IMR-90 (cell line): ENCODE measurements around the gene MAPK11. TPM values are rescaled to one million over a fixed set of nuclear protein-coding genes. Genes with fewer than 3 reads are reported as not detected.
A peak's percentile ranks its signal among the peaks of the same experiment; 100 is the strongest.

ENCODE experiments used
- ATAC-seq: fragments of 200-7000 bp; cut with Tn5 transposase; 2 replicates; pipeline ENCODE4 v1.9.1; 2020; ENCODE audit warnings: low read depth, mild to moderate bottlenecking, moderate library complexity
- BruUV-seq: library from RNA; stranded (reverse); fragments of 400-500 nt; replicated peaks from 2 replicates; lab custom pipeline; 2021; lab: Mats Ljungman, UMichigan
- CTCF ChIA-PET: fragments of 300-600 bp; formaldehyde crosslinking; extraction: SDS; loops from one replicate; lab custom pipeline; 2021; ENCODE audit warnings: antibody characterized with exemption; lab: Yijun Ruan, JAX
- POLR2A ChIA-PET: fragments of 300-600 bp; sonication (Branson Sonifier 250); formaldehyde crosslinking; loops from one replicate; lab custom pipeline; 2022; ENCODE audit warnings: antibody characterized with exemption; ENCODE audit not compliant: unreplicated experiment; lab: Charles Lee
- DNase-seq: peaks from one replicate; pipeline ENCODE4 v3.0.0; 2013
- H2AFZ ChIP-seq: replicated peaks from 2 replicates; pipeline ENCODE3; 2013; ENCODE audit warnings: low read length, mild to moderate bottlenecking; ENCODE audit not compliant: poor library complexity
- H2AK5ac ChIP-seq: 2 replicates; pipeline ENCODE4 v1.6.1; 2013; ENCODE audit warnings: low read depth, low read length, inconsistent platforms
- H2AK9ac ChIP-seq: replicated peaks from 2 replicates; pipeline ENCODE3; 2013; ENCODE audit warnings: mild to moderate bottlenecking, low read depth, low read length, moderate library complexity; ENCODE audit not compliant: poor library complexity
- H2BK120ac ChIP-seq: 2 replicates; pipeline ENCODE4 v1.6.1; 2013; ENCODE audit warnings: low read depth, low read length, inconsistent platforms
- H2BK15ac ChIP-seq: 3 replicates; pipeline ENCODE4 v1.6.1; 2013; ENCODE audit warnings: low read depth, low read length, inconsistent platforms
- H2BK20ac ChIP-seq: 2 replicates; pipeline ENCODE4 v1.6.1; 2013; ENCODE audit warnings: low read depth, mild to moderate bottlenecking, inconsistent platforms, low read length, moderate library complexity
- H2BK5ac ChIP-seq: 2 replicates; pipeline ENCODE4 v1.6.1; 2013; ENCODE audit warnings: mild to moderate bottlenecking, low read depth, low read length, inconsistent platforms; ENCODE audit not compliant: poor library complexity, severe bottlenecking
- H3K14ac ChIP-seq: replicated peaks from 2 replicates; pipeline ENCODE4 v1.6.1; 2013; ENCODE audit warnings: low read depth, low read length, inconsistent platforms
- H3K18ac ChIP-seq: 2 replicates; pipeline ENCODE4 v1.6.1; 2013; ENCODE audit warnings: low read depth, low read length, control low read depth
- H3K23ac ChIP-seq: 2 replicates; pipeline ENCODE4 v1.6.1; 2013; ENCODE audit warnings: low read depth, low read length, inconsistent platforms
- H3K27ac ChIP-seq: 2 replicates; pipeline ENCODE4 v1.5.1; 2013; ENCODE audit warnings: mild to moderate bottlenecking, control low read depth, low read length; ENCODE audit not compliant: insufficient read depth
- H3K27me3 ChIP-seq: 2 replicates; pipeline ENCODE4 v1.6.1; 2013; ENCODE audit warnings: low read length; ENCODE audit not compliant: control insufficient read depth, insufficient read depth
- H3K36me3 ChIP-seq: 2 replicates; pipeline ENCODE4 v1.6.1; 2013; ENCODE audit warnings: low read length, mixed read lengths; ENCODE audit not compliant: control insufficient read depth, insufficient read depth
- H3K4ac ChIP-seq: 2 replicates; pipeline ENCODE4 v1.6.1; 2013; ENCODE audit warnings: low read depth, low read length, inconsistent platforms
- H3K4me1 ChIP-seq: 2 replicates; pipeline ENCODE4 v1.6.1; 2013; ENCODE audit warnings: low read length, mixed read lengths; ENCODE audit not compliant: control insufficient read depth, insufficient read depth
- H3K4me2 ChIP-seq: 2 replicates; pipeline ENCODE4 v1.6.1; 2013; ENCODE audit warnings: low read depth, mild to moderate bottlenecking, control low read depth, low read length, moderate library complexity
- H3K4me3 ChIP-seq: 2 replicates; pipeline ENCODE4 v1.5.1; 2013; ENCODE audit warnings: low read depth, mild to moderate bottlenecking, control low read depth, low read length, moderate library complexity; ENCODE audit not compliant: insufficient read depth
- H3K56ac ChIP-seq: 2 replicates; pipeline ENCODE4 v1.6.1; 2013; ENCODE audit warnings: low read length, inconsistent platforms; ENCODE audit not compliant: insufficient read depth; ENCODE audit errors: extremely low read depth
- H3K79me1 ChIP-seq, 2 experiments: 2 replicates each; pipeline ENCODE4 v1.6.1; 2013; ENCODE audit warnings: low read length in 2 of 2, inconsistent platforms in 1 of 2, low read depth in 1 of 2
- H3K9ac ChIP-seq: 2 replicates; pipeline ENCODE4 v1.6.1; 2013; ENCODE audit warnings: low read depth, low read length, control low read depth
- H3K9me1 ChIP-seq: 2 replicates; pipeline ENCODE4 v1.6.1; 2013; ENCODE audit warnings: low read length, inconsistent platforms; ENCODE audit not compliant: insufficient read depth
- H3K9me3 ChIP-seq: 2 replicates; pipeline ENCODE4 v1.6.1; 2013; ENCODE audit warnings: low read length; ENCODE audit not compliant: control insufficient read depth, insufficient read depth
- H4K20me1 ChIP-seq: 2 replicates; pipeline ENCODE4 v1.6.1; 2013; ENCODE audit warnings: low read length, inconsistent platforms; ENCODE audit not compliant: insufficient read depth
- H4K5ac ChIP-seq: 2 replicates; pipeline ENCODE4 v1.6.1; 2013; ENCODE audit warnings: mild to moderate bottlenecking, low read depth, low read length, control low read depth
- H4K8ac ChIP-seq, 2 experiments: 2 replicates each; pipeline ENCODE4 v1.6.1; 2013; ENCODE audit warnings: low read depth in 2 of 2, low read length in 2 of 2, control low read depth in 1 of 2, inconsistent platforms in 1 of 2
- H4K91ac ChIP-seq: 2 replicates; pipeline ENCODE4 v1.6.1; 2013; ENCODE audit warnings: low read depth, low read length, inconsistent platforms; ENCODE audit not compliant: insufficient read depth
- FOS ChIP-seq: fragments of 150-350 bp; IDR thresholded peaks from 2 replicates; pipeline ENCODE4 v1.6.1; 2016; ENCODE audit warnings: low read depth, low read length
- WGBS, 2 experiments: methylation state at CpG; one replicate each; pipeline versions ENCODE4 v1.1.5 to v1.1.7; 2013; ENCODE audit warnings: missing lambda C conversion rate in 2 of 2; ENCODE audit not compliant: insufficient read length in 1 of 2; ENCODE audit errors: extremely low coverage in 2 of 2; 5-methylcytosine and 5-hydroxymethylcytosine counted together
- dilution Hi-C: fragments of 300-500 bp; cut with HindIII; formaldehyde crosslinking; loops from one replicate; pipeline ENCODE4 v1.14.3; 2018; ENCODE audit warnings: low sequenced_read_pairs; ENCODE audit not compliant: unreplicated experiment
- in situ Hi-C: fragments of 300-500 bp; cut with MboI; formaldehyde crosslinking; loops from 3 replicates; pipeline ENCODE4 v1.14.3; 2019; ENCODE audit warnings: low sequenced_read_pairs, inconsistent platforms, mixed read lengths
- intact Hi-C: fragments of 100-400 bp; cut with micrococcal nuclease; formaldehyde crosslinking; loops from 2 replicates; pipeline ENCODE4 v1.10.0; 2022
- polyA plus RNA-seq, 3 experiments: library from polyadenylated mRNA; depleted of rRNA; stranded (reverse); fragments of >200 nt; gene quantifications; 2 replicates each; pipeline ENCODE4 v1.2.3, GENCODE V29; 2012; ENCODE audit warnings: low replicate concordance in 1 of 3
- total RNA-seq: library from RNA; depleted of rRNA; stranded (reverse); fragments of >200 nt; gene quantifications from 2 replicates; pipeline ENCODE4 v1.2.3, GENCODE V29; 2012

The MAPK11 gene
- total and polyA plus RNA-seq, 2 of the 4 experiments (the other 2 are of a cell fraction): 8.1 to 14.4 TPM

- Histone ChIP-seq H2BK15ac (no peak overlapping the region), H4K8ac (no peak overlapping the region), H3K18ac (no peak overlapping the region), H4K91ac (peak overlapping the region; percentile 47; the same call in 1 of the 2 replicates), H3K9ac (no peak overlapping the region), H2AK5ac (peak overlapping the region; percentile 59), H3K9me1 (peaks cover 4% of the 10 kb centered on the region; the same call in 1 of the 2 replicates), H3K79me1 (peaks cover 9 to 31% of the 10 kb centered on the region in 2 experiments; a peak in 3 of 4 replicates), H3K23ac (no peak overlapping the region), H3K4me1 (peaks cover 19% of the 10 kb centered on the region), H3K4me3 (no peak overlapping the region), H2BK20ac (no peak overlapping the region), H3K27me3 (no peaks in the 10 kb centered on the region), H2AFZ (peak overlapping the region; percentile 63), H3K4ac (no peak overlapping the region; the same call in 1 of the 2 replicates), H4K5ac (no peak overlapping the region), H4K20me1 (peaks cover 23% of the 10 kb centered on the region), H3K36me3 (no peaks in the 10 kb centered on the region), H2BK5ac (peak overlapping the region; percentile 8), H3K9me3 (no peaks in the 10 kb centered on the region), H2AK9ac (peak overlapping the region; percentile 95), H3K27ac (no peak overlapping the region), H3K14ac (no peak overlapping the region; the same call in 1 of the 2 replicates), H2BK120ac (no peak overlapping the region), H3K4me2 (no peak overlapping the region), H3K56ac (no peak overlapping the region)
- no peak for ATAC-seq
- 92% methylated on average over 2 of the region's 9 CpGs; no CpG with 5 or more reads in 1 of the 2 experiments for whole genome bisulfite sequencing, 2 experiments
- BruUV-seq: no TSS peak
- TF ChIP-seq FOS: no peak
- no peak for DNase-seq
- in situ Hi-C loops (no loop called here), dilution Hi-C loops (no loop called here), intact Hi-C loops (no loop called here)
- ChIA-PET CTCF (interaction anchor here (0.5 kb wide), 1 partner anchor 34 kb away, joined by 7 read pairs; no protein-coding TSS in a partner anchor), POLR2A (no interaction called here)
Measured at GRCh38 chr22:50262973-50263617, 7.1 kb downstream of the MAPK11 start.
